Measurements from ENCODE around the gene FHIT. TPM values are rescaled to one million over a fixed set of nuclear protein-coding genes. Genes with fewer than 3 reads are reported as not detected.

The FHIT gene
- total and polyA plus RNA-seq, 2 experiments from 2014 or later: 9.7 to 16.2 TPM

DNA sequence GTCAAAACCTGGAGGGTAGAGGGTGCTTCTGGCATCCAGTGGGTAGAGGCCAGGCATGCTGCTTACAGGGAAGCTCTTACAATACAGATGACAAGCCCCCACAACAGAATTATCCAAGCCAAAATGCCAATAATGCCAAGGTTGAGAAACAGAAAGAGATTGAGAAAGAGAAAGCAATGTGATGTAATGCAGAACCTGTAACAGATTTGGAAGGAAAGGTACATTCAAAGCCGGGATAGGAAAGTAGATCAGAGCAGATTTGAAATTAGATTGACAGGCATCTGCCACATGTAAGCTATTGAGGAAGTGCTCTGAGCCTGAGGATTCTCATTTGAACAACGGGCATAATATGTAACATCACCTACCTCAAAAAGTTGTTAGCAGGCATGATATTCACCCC, 157.9 kb downstream of the FHIT start:
- Histone ChIP-seq H3K79me2 (no peaks in the 10 kb centered on the region), H3K27ac (no peak overlapping the region), H3K4me1 (ENCODE audit: insufficient read depth) (no peaks in the 10 kb centered on the region), H4K20me1 (ENCODE audit: insufficient read depth, poor library complexity, severe bottlenecking) (no peaks in the 10 kb centered on the region), H3K4me2 (no peak overlapping the region), H2AFZ (no peak overlapping the region), H3K36me3 (replicated peaks; ENCODE audit: insufficient read depth, low read depth) (no peaks in the 10 kb centered on the region), H3K27me3 (no peaks in the 10 kb centered on the region), H3K9me2 (replicated peaks; ENCODE audit: insufficient read depth) (no peaks in the 10 kb centered on the region), H3K9me3 (ENCODE audit: low read depth) (no peaks in the 10 kb centered on the region), H3K4me3 (no peak overlapping the region)
- WGBS (ENCODE audit: low lambda C conversion rate, missing lambda C conversion rate): 94% methylated on average over 2 of the region's 2 CpGs
- DNase-seq (ENCODE audit: low spot score): no peak
- TF ChIP-seq, protein P1, sequence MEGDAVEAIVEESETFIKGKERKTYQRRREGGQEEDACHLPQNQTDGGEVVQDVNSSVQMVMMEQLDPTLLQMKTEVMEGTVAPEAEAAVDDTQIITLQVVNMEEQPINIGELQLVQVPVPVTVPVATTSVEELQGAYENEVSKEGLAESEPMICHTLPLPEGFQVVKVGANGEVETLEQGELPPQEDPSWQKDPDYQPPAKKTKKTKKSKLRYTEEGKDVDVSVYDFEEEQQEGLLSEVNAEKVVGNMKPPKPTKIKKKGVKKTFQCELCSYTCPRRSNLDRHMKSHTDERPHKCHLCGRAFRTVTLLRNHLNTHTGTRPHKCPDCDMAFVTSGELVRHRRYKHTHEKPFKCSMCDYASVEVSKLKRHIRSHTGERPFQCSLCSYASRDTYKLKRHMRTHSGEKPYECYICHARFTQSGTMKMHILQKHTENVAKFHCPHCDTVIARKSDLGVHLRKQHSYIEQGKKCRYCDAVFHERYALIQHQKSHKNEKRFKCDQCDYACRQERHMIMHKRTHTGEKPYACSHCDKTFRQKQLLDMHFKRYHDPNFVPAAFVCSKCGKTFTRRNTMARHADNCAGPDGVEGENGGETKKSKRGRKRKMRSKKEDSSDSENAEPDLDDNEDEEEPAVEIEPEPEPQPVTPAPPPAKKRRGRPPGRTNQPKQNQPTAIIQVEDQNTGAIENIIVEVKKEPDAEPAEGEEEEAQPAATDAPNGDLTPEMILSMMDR (IDR thresholded peaks at IDR 0.05; ENCODE audit: poor library complexity): no peak
- TF ChIP-seq EZH2 (IDR thresholded peaks at IDR 0.05; ENCODE audit: borderline replicate concordance) (no peak), EZH2phosphoT487 (IDR thresholded peaks at IDR 0.05; ENCODE audit: low read depth, severe bottlenecking, unreplicated experiment) (no peak)

DNA sequence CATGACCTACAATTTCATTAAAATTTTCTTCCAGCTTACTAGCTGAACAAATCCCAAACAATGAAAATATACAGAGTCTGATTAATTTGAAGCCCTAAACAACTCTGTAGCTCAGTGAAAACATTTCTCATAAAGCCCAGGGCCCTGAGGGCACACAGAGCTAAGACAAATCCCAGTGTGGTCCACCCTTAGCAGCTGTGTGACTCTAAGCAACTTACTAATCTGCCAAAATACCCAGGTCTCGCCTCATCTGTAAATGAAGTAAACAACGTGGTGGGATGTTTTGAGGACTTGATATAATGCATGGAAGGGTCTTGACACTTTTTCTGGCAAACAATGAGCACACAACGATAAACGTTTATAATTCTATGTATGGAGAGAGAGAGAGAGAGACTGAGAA, 158.4 kb downstream of the FHIT start:
- H3K79me2 ChIP-seq: no peaks in the 10 kb centered on the region
- H3K4me1 ChIP-seq (ENCODE audit: insufficient read depth): no peaks in the 10 kb centered on the region
- H2AFZ ChIP-seq: no peak overlapping the region
- no peak overlapping the region for H3K27ac ChIP-seq
- H3K27me3 ChIP-seq: no peaks in the 10 kb centered on the region
- H3K9me3 ChIP-seq (ENCODE audit: low read depth): no peaks in the 10 kb centered on the region
- no peaks in the 10 kb centered on the region for H3K36me3 ChIP-seq (replicated peaks; ENCODE audit: insufficient read depth, low read depth)
- TF ChIP-seq, protein P1 (IDR thresholded peaks at IDR 0.05; ENCODE audit: poor library complexity): no peak
- TF ChIP-seq EZH2phosphoT487 (IDR thresholded peaks at IDR 0.05; ENCODE audit: low read depth, severe bottlenecking, unreplicated experiment): no peak
- DNase-seq (ENCODE audit: low spot score): no peak
- no peaks in the 10 kb centered on the region for H4K20me1 ChIP-seq (ENCODE audit: insufficient read depth, poor library complexity, severe bottlenecking)
- H3K4me2 ChIP-seq: no peak overlapping the region
- H3K9me2 ChIP-seq (replicated peaks; ENCODE audit: insufficient read depth): no peaks in the 10 kb centered on the region
- 59% methylated on average over 4 of the region's 4 CpGs for WGBS (ENCODE audit: low lambda C conversion rate, missing lambda C conversion rate)
- no peak overlapping the region for H3K4me3 ChIP-seq

DNA sequence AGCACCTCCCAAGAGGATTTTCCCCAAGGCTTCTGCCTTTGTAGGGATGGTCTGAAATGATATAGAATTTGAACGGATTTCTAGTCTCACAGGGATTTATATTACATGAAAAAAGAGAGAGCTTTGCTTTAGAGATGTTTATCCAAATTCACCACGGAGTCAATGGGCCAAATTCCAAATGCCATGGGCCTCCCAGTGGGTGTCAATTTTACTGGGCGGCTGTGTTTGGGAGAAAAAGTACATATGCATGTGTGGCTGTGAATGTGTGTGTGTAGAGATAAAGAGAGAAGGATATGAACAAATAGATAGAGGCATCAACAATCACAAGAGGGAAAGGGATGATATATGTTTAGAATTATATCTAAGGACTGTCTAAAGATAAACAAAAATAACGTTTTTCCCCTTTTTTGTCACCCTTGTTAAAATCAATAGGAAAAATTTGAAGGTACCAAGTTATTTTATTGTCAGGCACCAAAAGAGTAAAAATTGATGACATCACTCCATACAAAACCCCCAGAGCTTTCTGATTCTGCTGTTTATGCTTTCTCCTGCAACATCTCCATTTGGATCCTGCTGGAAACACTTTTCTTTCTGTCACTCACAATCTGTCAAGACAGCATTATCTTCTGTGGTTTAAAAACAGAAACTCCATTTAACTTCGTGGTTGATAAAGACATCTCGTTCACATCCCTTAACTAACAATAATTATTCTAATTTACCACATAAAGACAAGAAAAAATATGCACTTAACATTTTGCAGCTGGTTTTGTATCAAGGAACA, 160.7 kb downstream of the FHIT start:
- Histone ChIP-seq H3K4me3 (no peak overlapping the region), H3K4me1 (ENCODE audit: insufficient read depth) (no peaks in the 10 kb centered on the region), H3K27ac (no peak overlapping the region), H3K9me3 (ENCODE audit: low read depth) (no peaks in the 10 kb centered on the region), H3K27me3 (no peaks in the 10 kb centered on the region), H2AFZ (no peak overlapping the region), H3K36me3 (replicated peaks; ENCODE audit: insufficient read depth, low read depth) (no peaks in the 10 kb centered on the region), H4K20me1 (ENCODE audit: insufficient read depth, poor library complexity, severe bottlenecking) (no peaks in the 10 kb centered on the region), H3K9me2 (replicated peaks; ENCODE audit: insufficient read depth) (no peaks in the 10 kb centered on the region), H3K4me2 (no peak overlapping the region), H3K79me2 (no peaks in the 10 kb centered on the region)
- 50% methylated on average over 6 of the region's 6 CpGs for WGBS (ENCODE audit: low lambda C conversion rate, missing lambda C conversion rate)
- DNase-seq (ENCODE audit: low spot score): no peak
- TF ChIP-seq, protein P1 (IDR thresholded peaks at IDR 0.05; ENCODE audit: poor library complexity): no peak
- no peak for TF ChIP-seq EZH2phosphoT487 (IDR thresholded peaks at IDR 0.05; ENCODE audit: low read depth, severe bottlenecking, unreplicated experiment)
- TF ChIP-seq EZH2 (IDR thresholded peaks at IDR 0.05; ENCODE audit: borderline replicate concordance): no peak

Measured in hepatocyte (in vitro differentiated cells).